ENCODE measurements around the gene ABCC8.

- TF ChIP-seq CTCF (IDR thresholded peaks at IDR 0.05): no peak
- no peak for TF ChIP-seq POLR2A (IDR thresholded peaks at IDR 0.05)
- TF ChIP-seq EP300 (IDR thresholded peaks at IDR 0.05): no peak
These were observed 11.9 kb upstream of the ABCC8 start for GRCh38 chr11:17488563-17488962.

All from ovary (tissue), 3 donors.